Measurements from ENCODE around the gene URB1. TPM values are rescaled to one million over a fixed set of nuclear protein-coding genes. Genes with fewer than 3 reads are reported as not detected.

Gene URB1
- total RNA-seq, 1 experiment from 2014 or later: 17.1 TPM

DNA sequence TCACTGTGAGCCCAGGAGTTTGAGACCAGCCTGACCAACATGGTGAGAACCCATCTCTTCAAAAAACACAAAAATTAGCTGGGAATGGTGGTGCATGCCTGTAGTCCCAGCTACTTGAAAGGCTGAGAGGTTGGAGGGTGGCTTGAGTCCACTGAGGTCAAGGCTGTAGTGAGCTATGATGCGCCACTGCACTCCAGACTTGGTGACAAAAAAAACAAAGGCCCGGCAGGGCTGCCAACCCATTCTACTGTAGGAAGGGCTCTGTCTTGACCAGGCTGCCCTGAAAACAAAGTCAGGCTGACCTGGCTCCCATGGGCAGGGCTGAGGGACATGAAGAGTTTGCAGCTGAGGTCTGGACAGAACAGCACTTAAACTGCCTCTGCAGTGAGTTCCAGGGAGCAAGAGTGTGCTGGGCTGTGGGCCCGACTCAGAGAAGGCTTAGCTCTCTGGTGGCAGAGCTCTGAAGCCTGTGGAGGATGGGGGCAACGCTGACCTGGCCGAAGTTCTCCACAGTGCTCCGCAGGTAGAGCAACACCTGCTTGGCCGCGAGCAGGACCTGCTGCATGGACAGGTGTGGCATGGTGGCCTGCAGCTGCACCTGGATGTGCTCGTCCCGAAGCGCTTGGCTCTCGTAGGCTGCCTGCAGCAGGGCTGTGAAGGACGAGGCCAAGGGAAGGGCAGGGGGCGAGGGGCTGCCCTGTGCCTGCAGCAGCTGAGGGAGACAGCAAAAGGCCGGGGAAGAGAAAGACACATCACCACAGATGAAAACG is 42.4 kb downstream of the URB1 start:
- no peaks in the 10 kb centered on the region for H3K27me3 ChIP-seq (replicated peaks; ENCODE audit: control insufficient read depth, insufficient read depth, low read length)
- DNase-seq: no peak
- Mint-ChIP-seq H3K27ac (ENCODE audit: unreplicated experiment) (no peak overlapping the region), H3K36me3 (ENCODE audit: insufficient read depth, unreplicated experiment) (peaks cover 51% of the 10 kb centered on the region), H3K27me3 (ENCODE audit: insufficient read depth, unreplicated experiment) (no peaks in the 10 kb centered on the region), H3K4me3 (ENCODE audit: unreplicated experiment) (no peak overlapping the region), H3K9me3 (ENCODE audit: unreplicated experiment) (no peaks in the 10 kb centered on the region), H3K4me1 (ENCODE audit: low read depth, unreplicated experiment) (no peaks in the 10 kb centered on the region)
- no peak overlapping the region for H3K4me3 ChIP-seq (ENCODE audit: low read depth, low read length)
- intact Hi-C loops (cut with micrococcal nuclease; ENCODE audit: unreplicated experiment): no loop called here
- ChIA-PET CTCF (no interaction called here), POLR2A (no interaction called here)
- no peaks in the 10 kb centered on the region for H3K4me1 ChIP-seq
- H3K9me3 ChIP-seq: no peaks in the 10 kb centered on the region
- H3K36me3 ChIP-seq (ENCODE audit: control insufficient read depth, insufficient read depth, low read length): peaks cover 7% of the 10 kb centered on the region
- TF ChIP-seq, protein P1, sequence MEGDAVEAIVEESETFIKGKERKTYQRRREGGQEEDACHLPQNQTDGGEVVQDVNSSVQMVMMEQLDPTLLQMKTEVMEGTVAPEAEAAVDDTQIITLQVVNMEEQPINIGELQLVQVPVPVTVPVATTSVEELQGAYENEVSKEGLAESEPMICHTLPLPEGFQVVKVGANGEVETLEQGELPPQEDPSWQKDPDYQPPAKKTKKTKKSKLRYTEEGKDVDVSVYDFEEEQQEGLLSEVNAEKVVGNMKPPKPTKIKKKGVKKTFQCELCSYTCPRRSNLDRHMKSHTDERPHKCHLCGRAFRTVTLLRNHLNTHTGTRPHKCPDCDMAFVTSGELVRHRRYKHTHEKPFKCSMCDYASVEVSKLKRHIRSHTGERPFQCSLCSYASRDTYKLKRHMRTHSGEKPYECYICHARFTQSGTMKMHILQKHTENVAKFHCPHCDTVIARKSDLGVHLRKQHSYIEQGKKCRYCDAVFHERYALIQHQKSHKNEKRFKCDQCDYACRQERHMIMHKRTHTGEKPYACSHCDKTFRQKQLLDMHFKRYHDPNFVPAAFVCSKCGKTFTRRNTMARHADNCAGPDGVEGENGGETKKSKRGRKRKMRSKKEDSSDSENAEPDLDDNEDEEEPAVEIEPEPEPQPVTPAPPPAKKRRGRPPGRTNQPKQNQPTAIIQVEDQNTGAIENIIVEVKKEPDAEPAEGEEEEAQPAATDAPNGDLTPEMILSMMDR (IDR thresholded peaks at IDR 0.05; ENCODE audit: insufficient read depth in 1 of 2, low read depth in 1 of 2, low read length in 1 of 2, severe bottlenecking in 1 of 2, unreplicated experiment in 1 of 2): no peak
- no TSS peak for BruUV-seq (replicated peaks)

DNA sequence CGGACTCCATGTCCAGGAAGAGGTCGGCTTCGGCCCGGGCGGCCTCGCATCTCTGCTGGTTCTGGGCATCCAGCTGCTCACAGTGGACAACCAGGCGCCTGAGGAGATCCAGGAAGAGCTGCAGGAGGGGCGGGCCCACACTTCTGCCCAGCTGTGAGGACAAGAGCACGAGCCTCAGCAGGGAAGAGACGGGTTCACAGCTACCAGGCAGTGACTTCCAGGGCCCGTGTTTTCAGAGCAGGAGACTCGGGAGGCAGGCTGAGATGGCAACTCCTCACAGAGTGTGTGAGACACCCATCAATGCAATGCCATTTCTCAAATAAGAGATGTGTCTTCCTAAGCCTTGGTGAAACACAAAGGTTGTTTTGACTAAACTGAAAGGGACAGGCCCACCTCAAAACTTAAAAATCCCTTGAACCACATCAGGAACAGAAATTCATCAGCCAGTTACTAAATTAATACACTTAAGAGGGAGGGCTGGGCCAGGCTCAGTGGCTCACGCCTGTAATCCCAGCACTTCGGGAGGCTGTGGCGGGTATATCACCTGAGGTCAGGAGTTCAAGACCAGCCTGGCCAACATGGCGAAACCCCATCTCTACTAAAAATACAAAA is 43.4 kb downstream of the URB1 start:
- POLR2A ChIA-PET: no interaction called here
- H3K36me3 ChIP-seq (ENCODE audit: control insufficient read depth, insufficient read depth, low read length): peaks cover 7% of the 10 kb centered on the region
- peaks cover 50% of the 10 kb centered on the region for H3K36me3 Mint-ChIP-seq (ENCODE audit: insufficient read depth, unreplicated experiment)
- DNase-seq: no peak
- no peaks in the 10 kb centered on the region for H3K4me1 Mint-ChIP-seq (ENCODE audit: low read depth, unreplicated experiment)
- intact Hi-C loops (cut with micrococcal nuclease; ENCODE audit: unreplicated experiment): no loop called here
- H3K27me3 Mint-ChIP-seq (ENCODE audit: insufficient read depth, unreplicated experiment): no peaks in the 10 kb centered on the region
- H3K4me3 ChIP-seq (ENCODE audit: low read depth, low read length): no peak overlapping the region
- H3K4me3 Mint-ChIP-seq (ENCODE audit: unreplicated experiment): no peak overlapping the region
- no peaks in the 10 kb centered on the region for H3K9me3 ChIP-seq
- H3K9me3 Mint-ChIP-seq (ENCODE audit: unreplicated experiment): no peaks in the 10 kb centered on the region
- no peak overlapping the region for H3K27ac Mint-ChIP-seq (ENCODE audit: unreplicated experiment)
- CTCF ChIA-PET: no interaction called here
- no peaks in the 10 kb centered on the region for H3K27me3 ChIP-seq (replicated peaks; ENCODE audit: control insufficient read depth, insufficient read depth, low read length)
- TF ChIP-seq, protein P1 (IDR thresholded peaks at IDR 0.05; ENCODE audit: insufficient read depth in 1 of 2, low read depth in 1 of 2, low read length in 1 of 2, severe bottlenecking in 1 of 2, unreplicated experiment in 1 of 2): no peak
- no peaks in the 10 kb centered on the region for H3K4me1 ChIP-seq
- no TSS peak for BruUV-seq (replicated peaks)

DNA sequence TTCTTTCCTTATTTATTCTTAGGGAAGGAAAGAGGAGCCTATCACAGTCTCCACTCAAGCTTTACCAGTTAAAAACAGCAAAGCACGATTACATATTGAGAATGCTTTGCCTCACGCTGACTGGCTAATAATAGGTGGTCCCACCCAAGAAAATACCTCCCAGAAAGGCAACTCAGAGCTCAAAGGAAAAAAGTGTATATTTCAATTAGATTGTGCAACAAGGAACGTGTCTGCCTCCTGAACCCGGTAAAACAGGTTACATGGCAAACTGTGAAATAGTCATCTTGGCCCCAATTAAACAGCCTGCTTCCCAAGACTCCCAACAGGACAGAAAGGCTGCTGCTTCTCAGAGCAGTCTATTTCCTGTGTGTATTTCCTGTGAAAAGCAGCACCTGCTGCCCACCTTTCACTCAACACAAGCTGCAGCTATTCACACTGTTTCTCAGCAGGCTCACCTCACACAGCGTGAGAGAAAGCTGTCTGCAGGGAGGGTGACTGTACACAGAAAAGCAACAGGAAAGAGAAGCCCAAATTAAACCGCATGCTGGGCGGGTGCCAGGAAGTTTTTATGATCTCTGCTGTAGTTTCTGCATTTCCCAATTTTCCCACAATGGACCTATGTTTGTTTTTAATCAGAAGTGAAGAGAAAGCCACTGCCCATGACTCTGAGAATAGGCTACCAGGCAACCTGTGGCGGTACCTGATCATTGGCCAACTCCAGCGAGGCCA is 44.0 kb downstream of the URB1 start:
- Mint-ChIP-seq H3K27me3 (ENCODE audit: insufficient read depth, unreplicated experiment) (no peaks in the 10 kb centered on the region), H3K4me3 (ENCODE audit: unreplicated experiment) (no peak overlapping the region), H3K9me3 (ENCODE audit: unreplicated experiment) (no peaks in the 10 kb centered on the region), H3K36me3 (ENCODE audit: insufficient read depth, unreplicated experiment) (peaks cover 52% of the 10 kb centered on the region), H3K4me1 (ENCODE audit: low read depth, unreplicated experiment) (no peaks in the 10 kb centered on the region), H3K27ac (ENCODE audit: unreplicated experiment) (no peak overlapping the region)
- Histone ChIP-seq H3K4me1 (no peaks in the 10 kb centered on the region), H3K27me3 (replicated peaks; ENCODE audit: control insufficient read depth, insufficient read depth, low read length) (no peaks in the 10 kb centered on the region), H3K36me3 (ENCODE audit: control insufficient read depth, insufficient read depth, low read length) (peaks cover 7% of the 10 kb centered on the region), H3K4me3 (ENCODE audit: low read depth, low read length) (no peak overlapping the region), H3K9me3 (no peaks in the 10 kb centered on the region)
- intact Hi-C loops (cut with micrococcal nuclease; ENCODE audit: unreplicated experiment): no loop called here
- TF ChIP-seq, protein P1 (IDR thresholded peaks at IDR 0.05; ENCODE audit: insufficient read depth in 1 of 2, low read depth in 1 of 2, low read length in 1 of 2, severe bottlenecking in 1 of 2, unreplicated experiment in 1 of 2): no peak
- no peak for DNase-seq
- POLR2A ChIA-PET: no interaction called here
- BruUV-seq (replicated peaks): no TSS peak
- CTCF ChIA-PET: no interaction called here
